ENCODE data around the gene CHURC1. TPM values are rescaled to one million over a fixed set of nuclear protein-coding genes. Genes with fewer than 3 reads are reported as not detected.

The CHURC1 gene
- total RNA-seq, 2 experiments from 2014 or later: 37.6 to 66.1 TPM

DNA sequence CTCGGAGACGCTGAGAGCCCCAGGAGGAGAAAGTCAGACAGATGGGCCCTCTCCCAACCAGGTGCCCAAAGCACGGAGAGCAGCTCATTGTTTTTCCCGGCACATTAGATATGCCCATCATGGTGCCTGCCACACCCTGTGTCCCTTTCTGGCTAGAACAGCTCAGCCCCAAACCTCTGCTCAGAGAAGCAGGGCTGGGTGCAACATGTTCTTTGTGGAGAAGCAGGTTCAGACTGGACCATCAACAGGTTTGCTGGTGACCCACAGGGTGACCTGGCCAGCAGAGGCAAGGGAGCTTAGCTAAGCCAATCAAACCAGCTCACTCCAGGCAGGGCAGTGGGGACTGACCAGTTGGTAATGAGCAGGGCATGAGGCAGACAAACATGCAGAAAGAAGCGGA lies 44.5 kb downstream of the CHURC1 start:
- Mint-ChIP-seq H3K4me1 (no peaks in the 10 kb centered on the region), H3K27me3 (no peaks in the 10 kb centered on the region), H3K4me3 (no peak overlapping the region), H3K36me3 (ENCODE audit: low read depth) (no peaks in the 10 kb centered on the region), H3K9me3 (ENCODE audit: low read depth) (no peaks in the 10 kb centered on the region), H3K27ac (no peak overlapping the region)
- intact Hi-C loops (cut with DNase I, micrococcal nuclease): no loop called here
- DNase-seq (no peak), ATAC-seq (no peak)
- ChIA-PET CTCF (interaction anchor here (0.6 to 1.2 kb wide), 3 partner anchors 16 to 495 kb away, joined by 4 to 5 read pairs (median 5); no protein-coding TSS in a partner anchor), POLR2A (no interaction called here)

DNA sequence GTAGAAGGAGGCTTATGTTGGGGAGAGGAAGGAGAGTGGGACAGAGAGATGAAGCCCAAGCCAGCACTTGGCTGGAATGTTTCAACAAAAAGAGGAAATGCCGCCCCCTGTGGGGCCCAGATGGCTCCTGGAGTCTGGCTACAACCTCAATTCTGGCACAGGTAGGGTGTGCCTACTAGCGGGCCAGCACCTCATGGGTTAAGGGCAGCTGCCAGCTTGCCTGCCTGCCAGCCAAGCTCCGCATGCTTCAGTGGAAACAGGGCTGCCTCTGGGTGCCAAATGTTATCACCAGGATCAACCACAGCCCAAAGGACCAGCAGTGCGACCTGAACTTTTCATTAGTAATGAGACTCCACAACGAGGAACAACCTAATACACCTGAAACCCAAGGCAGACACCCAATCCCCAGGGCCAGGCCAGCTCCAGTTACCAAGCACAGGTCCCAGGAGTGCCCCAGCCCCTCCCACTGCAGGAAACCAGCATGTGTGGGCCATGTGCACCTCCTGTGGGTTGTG lies 46.6 kb downstream of the CHURC1 start:
- H3K4me1 Mint-ChIP-seq: no peaks in the 10 kb centered on the region
- ATAC-seq: no peak
- no peak for DNase-seq
- no peaks in the 10 kb centered on the region for H3K36me3 Mint-ChIP-seq (ENCODE audit: low read depth)
- CTCF ChIA-PET: no interaction called here
- H3K4me3 Mint-ChIP-seq: no peak overlapping the region
- H3K27me3 Mint-ChIP-seq: no peaks in the 10 kb centered on the region
- no peaks in the 10 kb centered on the region for H3K9me3 Mint-ChIP-seq (ENCODE audit: low read depth)
- no peak overlapping the region for H3K27ac Mint-ChIP-seq
- intact Hi-C loops (cut with DNase I, micrococcal nuclease): no loop called here
- POLR2A ChIA-PET: interaction anchor here (0.6 kb wide), 1 partner anchor 270 kb away, joined by 3 read pairs; no protein-coding TSS in a partner anchor

DNA sequence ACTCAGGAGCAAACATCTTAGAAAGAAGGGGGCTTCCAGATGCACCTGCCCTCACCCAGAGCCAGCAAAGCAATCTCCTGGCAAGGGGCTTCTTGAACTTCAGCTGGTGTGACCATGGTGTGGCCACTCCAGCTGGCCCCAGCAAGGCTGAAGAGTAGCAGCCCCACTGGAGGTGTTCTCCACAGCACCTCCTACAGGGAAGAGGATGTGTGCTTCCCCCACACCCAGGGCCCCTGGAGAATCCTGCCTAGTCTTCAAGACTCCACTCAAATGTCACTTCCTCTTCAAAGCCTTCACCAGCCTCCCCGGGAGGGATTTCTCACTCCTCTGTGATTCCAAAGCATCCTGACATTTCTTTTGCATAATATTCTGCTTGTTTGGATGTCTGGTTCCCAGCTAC lies 49.4 kb downstream of the CHURC1 start:
- Mint-ChIP-seq H3K4me1 (peaks cover 8% of the 10 kb centered on the region), H3K27me3 (no peaks in the 10 kb centered on the region), H3K9me3 (ENCODE audit: low read depth) (no peaks in the 10 kb centered on the region), H3K36me3 (ENCODE audit: low read depth) (no peaks in the 10 kb centered on the region), H3K27ac (no peak overlapping the region), H3K4me3 (no peak overlapping the region)
- intact Hi-C loops (cut with DNase I, micrococcal nuclease): no loop called here
- ATAC-seq: no peak
- no peak for DNase-seq
- POLR2A ChIA-PET: no interaction called here
- CTCF ChIA-PET: interaction anchor here (0.9 to 1.2 kb wide), 2 partner anchors 20 to 28 kb away, joined by 3 read pairs; no protein-coding TSS in a partner anchor

DNA sequence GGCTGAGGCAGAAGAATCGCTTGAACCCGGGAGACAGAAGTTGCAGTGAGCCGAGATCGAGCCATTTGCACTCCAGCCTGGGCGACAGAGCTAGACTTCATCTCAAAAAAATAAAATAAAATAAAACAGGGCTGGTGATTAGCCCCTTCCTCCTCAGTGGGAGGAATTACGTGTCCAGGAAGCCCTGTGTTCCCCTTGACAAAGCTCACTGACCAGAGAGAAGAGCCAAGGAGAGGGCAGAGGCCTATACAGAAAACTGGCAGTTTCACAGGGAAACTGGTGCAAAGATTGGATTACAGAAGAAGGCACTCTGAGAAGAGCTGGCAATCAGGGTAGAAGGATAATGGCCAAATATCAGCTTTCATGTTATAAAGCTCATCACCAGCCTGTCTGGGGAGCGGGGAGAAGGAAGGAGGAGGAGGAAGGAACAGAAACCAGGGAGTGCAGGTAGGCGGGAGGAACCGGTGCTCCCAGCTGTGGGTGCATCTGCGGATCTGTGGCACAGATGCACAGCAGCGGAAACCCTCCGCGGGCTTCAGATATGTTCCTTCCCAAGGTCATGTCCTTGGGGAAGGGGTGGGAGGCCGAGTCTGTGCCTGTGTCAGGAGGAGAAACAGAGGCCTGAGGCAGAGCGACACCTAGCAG lies 51.2 kb downstream of the CHURC1 start:
- peaks cover 8% of the 10 kb centered on the region for H3K4me1 Mint-ChIP-seq
- no peak overlapping the region for H3K4me3 Mint-ChIP-seq
- no peaks in the 10 kb centered on the region for H3K27me3 Mint-ChIP-seq
- POLR2A ChIA-PET: no interaction called here
- DNase-seq (no peak), ATAC-seq (no peak)
- no peak overlapping the region for H3K27ac Mint-ChIP-seq
- no peaks in the 10 kb centered on the region for H3K9me3 Mint-ChIP-seq (ENCODE audit: low read depth)
- no peaks in the 10 kb centered on the region for H3K36me3 Mint-ChIP-seq (ENCODE audit: low read depth)
- intact Hi-C loops (cut with DNase I, micrococcal nuclease): no loop called here
- CTCF ChIA-PET: interaction anchor here (0.6 kb wide), 1 partner anchor 43 kb away, joined by 4 read pairs; no protein-coding TSS in a partner anchor

DNA sequence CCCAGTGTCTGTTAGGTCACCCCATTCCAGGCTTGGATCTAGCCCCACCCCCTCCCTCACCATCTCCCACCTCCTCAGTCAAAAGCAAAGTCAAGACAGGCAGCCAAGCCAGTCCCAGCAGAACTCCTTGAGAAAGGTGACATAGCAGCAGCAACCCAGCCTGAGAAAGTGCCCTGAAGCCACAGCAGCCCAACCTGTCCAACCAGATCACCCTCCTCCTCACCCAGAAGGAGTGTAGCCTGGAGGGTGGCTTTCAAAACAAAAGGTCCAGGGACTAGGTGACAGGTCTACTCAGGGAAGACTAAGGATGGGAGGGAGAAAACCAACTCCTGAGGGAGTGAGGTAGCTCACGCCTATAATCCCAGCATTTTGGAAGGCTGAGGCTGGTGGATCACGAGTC lies 52.7 kb downstream of the CHURC1 start:
- Mint-ChIP-seq H3K4me3 (no peak overlapping the region), H3K27me3 (no peaks in the 10 kb centered on the region), H3K4me1 (peaks cover 14% of the 10 kb centered on the region), H3K27ac (no peak overlapping the region), H3K36me3 (ENCODE audit: low read depth) (no peaks in the 10 kb centered on the region), H3K9me3 (ENCODE audit: low read depth) (no peaks in the 10 kb centered on the region)
- ATAC-seq: no peak
- POLR2A ChIA-PET: interaction anchor here (0.6 kb wide), 1 partner anchor 57 kb away, joined by 4 read pairs; no protein-coding TSS in a partner anchor
- no peak for DNase-seq
- intact Hi-C loops (cut with DNase I, micrococcal nuclease): no loop called here
- CTCF ChIA-PET: no interaction called here

DNA sequence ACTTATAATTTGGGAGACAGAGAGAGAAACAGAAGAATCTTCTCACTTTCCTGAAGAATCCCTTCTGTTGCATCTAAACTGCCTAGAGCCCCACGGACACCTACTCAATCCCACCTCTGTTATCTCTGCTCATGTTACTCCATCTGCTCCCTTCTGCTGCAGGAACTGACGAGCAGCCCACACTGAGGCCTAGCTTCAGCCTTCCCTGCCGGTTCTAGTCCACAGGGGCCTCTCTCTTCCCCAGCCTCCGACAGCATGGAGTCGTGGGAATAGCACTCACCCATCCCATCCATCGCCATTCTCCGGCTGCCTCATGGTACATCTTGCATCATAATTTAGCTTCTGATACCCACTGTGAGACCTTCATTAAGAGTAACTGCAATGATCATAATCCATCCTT lies 53.9 kb downstream of the CHURC1 start:
- intact Hi-C loops (cut with DNase I, micrococcal nuclease): no loop called here
- DNase-seq (no peak), ATAC-seq (no peak)
- H3K4me3 Mint-ChIP-seq: no peak overlapping the region
- H3K36me3 Mint-ChIP-seq (ENCODE audit: low read depth): no peaks in the 10 kb centered on the region
- ChIA-PET CTCF (interaction anchor here (1.1 kb wide), 1 partner anchor 28 kb away, joined by 3 read pairs; no protein-coding TSS in a partner anchor), POLR2A (no interaction called here)
- peaks cover 17% of the 10 kb centered on the region for H3K4me1 Mint-ChIP-seq
- no peak overlapping the region for H3K27ac Mint-ChIP-seq
- H3K27me3 Mint-ChIP-seq: no peaks in the 10 kb centered on the region
- H3K9me3 Mint-ChIP-seq (ENCODE audit: low read depth): no peaks in the 10 kb centered on the region

DNA sequence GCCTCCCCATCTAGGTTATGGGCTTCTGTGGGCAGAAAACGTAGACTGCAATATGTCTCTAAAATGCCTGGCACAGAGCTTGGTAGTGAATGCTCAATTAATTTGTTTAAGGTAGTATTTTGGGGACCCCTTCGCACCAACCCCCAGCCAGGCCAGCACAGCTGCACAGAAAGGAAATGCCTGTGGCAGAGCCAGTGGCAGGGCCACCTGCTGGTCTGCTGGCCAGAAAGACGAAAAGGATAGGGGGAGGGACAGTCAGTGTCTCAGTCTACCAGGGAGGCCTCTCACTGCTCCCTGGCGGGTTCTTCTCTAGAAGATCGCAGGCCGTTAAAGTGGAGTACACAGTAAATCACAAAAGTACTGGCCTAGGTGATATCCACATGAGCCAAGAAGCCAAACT lies 54.4 kb downstream of the CHURC1 start:
- DNase-seq (no peak), ATAC-seq (no peak)
- Mint-ChIP-seq H3K9me3 (ENCODE audit: low read depth) (no peaks in the 10 kb centered on the region), H3K4me1 (peaks cover 17% of the 10 kb centered on the region), H3K36me3 (ENCODE audit: low read depth) (no peaks in the 10 kb centered on the region), H3K4me3 (no peak overlapping the region), H3K27me3 (no peaks in the 10 kb centered on the region), H3K27ac (peak overlapping the region; percentile 43)
- intact Hi-C loops (cut with DNase I, micrococcal nuclease): no loop called here
- POLR2A ChIA-PET: no interaction called here
- CTCF ChIA-PET: interaction anchor here (1.1 kb wide), 1 partner anchor 28 kb away, joined by 3 read pairs; no protein-coding TSS in a partner anchor

DNA sequence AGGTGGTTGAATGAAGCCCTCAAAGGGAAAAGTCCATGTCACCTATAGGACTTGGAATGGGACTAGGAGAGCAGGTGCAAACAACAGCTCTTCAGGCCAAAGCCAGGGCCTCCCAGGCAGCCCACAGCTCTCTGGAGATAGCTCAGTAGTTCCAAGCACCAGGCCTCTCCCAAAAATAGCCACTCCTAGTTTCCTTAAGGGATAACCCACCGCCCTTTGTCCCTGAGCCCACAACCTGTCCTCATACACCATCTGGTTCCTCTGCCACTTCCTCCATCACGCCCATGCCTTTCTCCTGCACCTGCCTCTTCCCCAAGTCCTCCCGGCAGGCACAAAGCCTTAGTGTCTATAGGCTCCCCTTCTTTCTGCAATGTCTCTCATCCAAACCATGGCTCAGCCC lies 55.8 kb downstream of the CHURC1 start:
- ChIA-PET POLR2A (no interaction called here), CTCF (interaction anchor here (0.8 to 1.0 kb wide), 3 partner anchors 14 to 84 kb away, joined by 3 to 5 read pairs (median 4); no protein-coding TSS in a partner anchor)
- H3K4me3 Mint-ChIP-seq: no peak overlapping the region
- ATAC-seq: no peak
- DNase-seq: no peak
- intact Hi-C loops (cut with DNase I, micrococcal nuclease): no loop called here
- H3K27me3 Mint-ChIP-seq: no peaks in the 10 kb centered on the region
- no peaks in the 10 kb centered on the region for H3K36me3 Mint-ChIP-seq (ENCODE audit: low read depth)
- no peak overlapping the region for H3K27ac Mint-ChIP-seq
- H3K4me1 Mint-ChIP-seq: peaks cover 17% of the 10 kb centered on the region
- no peaks in the 10 kb centered on the region for H3K9me3 Mint-ChIP-seq (ENCODE audit: low read depth)

DNA sequence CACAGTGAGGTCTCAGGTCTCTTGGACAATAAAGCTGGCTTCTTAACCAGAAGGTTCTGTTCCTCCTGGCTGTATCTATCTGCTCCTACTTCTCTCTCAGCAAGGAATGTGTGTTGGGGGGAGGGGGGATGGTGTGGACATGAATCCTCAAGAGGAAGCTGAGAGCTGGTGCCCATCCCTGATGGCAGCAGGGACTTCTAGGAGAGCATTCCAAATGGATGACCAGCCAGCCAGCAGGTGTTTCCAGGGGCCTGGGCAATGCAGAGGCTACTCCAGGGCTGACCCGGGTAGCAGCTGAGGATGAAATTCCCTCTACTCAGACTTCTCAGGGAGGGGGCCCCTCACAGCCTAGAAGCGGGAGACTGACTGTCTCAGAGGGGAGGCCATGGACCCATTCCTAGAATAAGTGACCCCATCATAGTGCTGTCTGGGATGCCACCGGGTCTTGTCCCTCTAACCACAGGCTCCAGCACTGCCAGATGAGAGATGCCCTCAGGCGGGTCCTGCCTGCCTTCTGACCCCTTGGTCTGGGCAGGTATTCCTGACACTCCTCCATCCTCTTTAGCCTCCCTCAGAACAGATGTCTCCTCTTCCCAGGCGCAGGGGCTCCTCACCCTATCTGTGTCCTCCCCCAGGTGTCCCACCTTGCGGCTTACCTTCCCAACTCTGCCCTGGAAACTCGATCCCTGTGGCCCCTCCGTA lies 56.7 kb downstream of the CHURC1 start:
- ChIA-PET POLR2A (no interaction called here), CTCF (interaction anchor here (0.8 to 1.0 kb wide), 4 partner anchors 14 to 46 kb away, joined by 3 to 5 read pairs (median 4); partner anchors contain the start of gene FNTB)
- Mint-ChIP-seq H3K27ac (peak overlapping the region; percentile 51), H3K9me3 (ENCODE audit: low read depth) (no peaks in the 10 kb centered on the region), H3K4me1 (peaks cover 17% of the 10 kb centered on the region), H3K4me3 (peak overlapping the region; percentile 68), H3K36me3 (ENCODE audit: low read depth) (no peaks in the 10 kb centered on the region), H3K27me3 (no peaks in the 10 kb centered on the region)
- DNase-seq (no peak), ATAC-seq (no peak)
- intact Hi-C loops (cut with DNase I, micrococcal nuclease): no loop called here

DNA sequence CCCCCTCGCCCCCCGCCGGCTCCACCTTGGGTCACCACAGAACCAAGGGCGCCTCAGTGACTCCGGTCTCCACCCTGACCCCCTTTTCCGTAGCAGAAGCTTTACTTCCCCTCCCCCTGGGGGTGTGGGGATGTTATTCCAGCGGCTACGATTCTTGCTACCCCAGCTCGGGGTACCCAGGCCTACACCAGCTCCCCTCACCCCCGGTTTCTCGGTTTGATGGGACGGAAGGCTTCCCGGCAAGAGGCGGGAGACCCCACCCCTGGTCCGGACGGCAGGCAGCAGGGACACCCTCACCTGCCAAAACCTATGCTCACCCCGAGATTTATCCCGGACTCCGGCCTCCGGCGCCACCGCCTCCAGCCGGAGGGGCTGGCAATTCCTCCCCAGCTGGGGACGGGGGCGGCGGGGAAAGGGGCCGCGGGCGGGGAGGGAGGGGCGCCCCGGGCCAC lies 57.3 kb downstream of the CHURC1 start:
- H3K4me1 Mint-ChIP-seq: peaks cover 17% of the 10 kb centered on the region
- no peaks in the 10 kb centered on the region for H3K36me3 Mint-ChIP-seq (ENCODE audit: low read depth)
- DNase-seq: no peak
- peak overlapping the region; percentile 51 for H3K27ac Mint-ChIP-seq
- POLR2A ChIA-PET: no interaction called here
- no peak for ATAC-seq
- CTCF ChIA-PET: interaction anchor here (0.8 to 1.0 kb wide), 3 partner anchors 15 to 47 kb away, joined by 3 read pairs; partner anchors contain the start of gene FNTB
- H3K4me3 Mint-ChIP-seq: peak overlapping the region; percentile 68
- no peaks in the 10 kb centered on the region for H3K27me3 Mint-ChIP-seq
- intact Hi-C loops (cut with DNase I, micrococcal nuclease): no loop called here
- H3K9me3 Mint-ChIP-seq (ENCODE audit: low read depth): no peaks in the 10 kb centered on the region

DNA sequence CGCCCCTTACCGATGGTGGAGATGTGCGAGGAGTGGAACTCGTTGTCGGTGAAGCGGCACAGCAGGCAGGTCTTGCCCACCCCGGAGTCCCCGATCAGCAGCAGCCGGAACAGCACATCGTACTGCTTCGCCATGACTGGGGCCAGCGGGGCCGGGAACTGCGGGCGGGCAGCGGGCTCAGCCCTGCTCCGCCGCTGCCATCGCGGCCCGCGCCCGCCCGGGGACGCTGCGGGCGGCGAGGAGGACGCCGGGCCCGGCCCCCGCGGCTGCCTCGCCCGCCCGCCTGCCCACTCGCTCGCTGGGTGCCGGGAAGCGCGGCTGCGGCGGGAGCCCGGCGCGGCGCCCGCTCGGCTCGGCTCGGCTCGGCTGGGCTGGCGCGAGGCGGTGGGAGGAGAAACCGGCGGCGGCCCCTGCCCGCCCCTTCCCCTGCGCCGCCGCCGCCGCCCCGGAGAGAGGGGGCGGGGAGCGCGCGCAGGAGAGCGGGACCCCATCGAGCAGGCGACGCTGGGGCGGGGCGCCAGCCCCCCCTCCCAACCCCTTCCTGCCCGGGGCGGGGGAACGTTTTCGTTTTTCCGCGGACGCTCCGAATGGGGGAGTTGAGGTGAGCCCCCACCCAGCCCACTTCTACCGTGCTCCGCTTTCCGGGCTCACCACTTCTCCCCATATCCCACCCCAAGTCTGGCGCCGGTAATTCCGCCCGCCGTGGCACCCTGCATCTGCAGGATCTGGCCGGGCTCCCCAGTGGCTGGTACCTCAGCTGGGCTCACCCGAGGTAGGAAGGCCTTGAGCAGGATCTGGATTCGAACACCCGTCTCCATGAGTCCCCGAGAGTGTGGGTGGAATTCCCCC lies 57.9 kb downstream of the CHURC1 start, which contains the start of gene RAB15:
Gene RAB15 (minus strand): TSS at position 394 of the 849 bp plus-strand sequence. CDS start 260 bp downstream, at position 134.
- no peaks in the 10 kb centered on the region for H3K9me3 Mint-ChIP-seq (ENCODE audit: low read depth)
- H3K27ac Mint-ChIP-seq: peak within 1 kb of the TSS; percentile 51
- H3K27me3 Mint-ChIP-seq: no peaks in the 10 kb centered on the region
- H3K4me1 Mint-ChIP-seq: peaks cover 17% of the 10 kb centered on the region
- H3K4me3 Mint-ChIP-seq: peak within 1 kb of the TSS; percentile 74
- H3K36me3 Mint-ChIP-seq (ENCODE audit: low read depth): no peaks in the 10 kb centered on the region
- intact Hi-C loops (cut with DNase I, micrococcal nuclease): loop anchor here in 1 of 2 experiments (1.0 kb wide), 2 partner anchors 14 to 58 kb away; partner anchors contain the start of genes CHURC1 and FNTB
- CTCF ChIA-PET: interaction anchor here (0.8 to 1.0 kb wide), 3 partner anchors 14 to 48 kb away, joined by 3 read pairs; partner anchors contain the start of gene FNTB
- ATAC-seq (peak; percentile 71), DNase-seq (peak; percentile 58)
- POLR2A ChIA-PET: no interaction called here
